ENCODE data around the gene DMRTC1.
"Not testable (repeated sequence)": the region's sequence is repeated elsewhere in the genome, so short reads cannot be mapped to it uniquely, and the experiment has no call there.

- TF ChIP-seq, protein P1, sequence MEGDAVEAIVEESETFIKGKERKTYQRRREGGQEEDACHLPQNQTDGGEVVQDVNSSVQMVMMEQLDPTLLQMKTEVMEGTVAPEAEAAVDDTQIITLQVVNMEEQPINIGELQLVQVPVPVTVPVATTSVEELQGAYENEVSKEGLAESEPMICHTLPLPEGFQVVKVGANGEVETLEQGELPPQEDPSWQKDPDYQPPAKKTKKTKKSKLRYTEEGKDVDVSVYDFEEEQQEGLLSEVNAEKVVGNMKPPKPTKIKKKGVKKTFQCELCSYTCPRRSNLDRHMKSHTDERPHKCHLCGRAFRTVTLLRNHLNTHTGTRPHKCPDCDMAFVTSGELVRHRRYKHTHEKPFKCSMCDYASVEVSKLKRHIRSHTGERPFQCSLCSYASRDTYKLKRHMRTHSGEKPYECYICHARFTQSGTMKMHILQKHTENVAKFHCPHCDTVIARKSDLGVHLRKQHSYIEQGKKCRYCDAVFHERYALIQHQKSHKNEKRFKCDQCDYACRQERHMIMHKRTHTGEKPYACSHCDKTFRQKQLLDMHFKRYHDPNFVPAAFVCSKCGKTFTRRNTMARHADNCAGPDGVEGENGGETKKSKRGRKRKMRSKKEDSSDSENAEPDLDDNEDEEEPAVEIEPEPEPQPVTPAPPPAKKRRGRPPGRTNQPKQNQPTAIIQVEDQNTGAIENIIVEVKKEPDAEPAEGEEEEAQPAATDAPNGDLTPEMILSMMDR (conservative IDR thresholded peaks at IDR 0.05; ENCODE audit: low read depth, low read length) = not testable (repeated sequence)
- TF ChIP-seq MAZ (IDR thresholded peaks at IDR 0.05; ENCODE audit: borderline replicate concordance, low read depth, low read length); MAFK (IDR thresholded peaks at IDR 0.05; ENCODE audit: low read depth, low read length); POLR2A (IDR thresholded peaks at IDR 0.05; ENCODE audit: low read depth, low read length); BHLHE40 (IDR thresholded peaks at IDR 0.05; ENCODE audit: low read depth, low read length); RAD21 (IDR thresholded peaks at IDR 0.05; ENCODE audit: low read length); RCOR1 (IDR thresholded peaks at IDR 0.05; ENCODE audit: insufficient replicate concordance, low read length); CHD1 (IDR thresholded peaks at IDR 0.05; ENCODE audit: low read depth, low read length); RFX5 (IDR thresholded peaks at IDR 0.05; ENCODE audit: low read depth, low read length): not testable (repeated sequence)
Observed at GRCh38 chrX:72916096-72916495, 27.5 kb downstream of the DMRTC1 start.

All from IMR-90 (cell line).